Smooth muscle cell (in vitro differentiated cells): Measurements from ENCODE around the gene RIT1. TPM values are rescaled to one million over a fixed set of nuclear protein-coding genes. Genes with fewer than 3 reads are reported as not detected.

Experiments used
- DNase-seq: peaks from one replicate; lab custom pipeline; 2025; ENCODE audit not compliant: unreplicated experiment; lab: John Stamatoyannopoulos, UW
- H2AFZ ChIP-seq: fragments of 200-600 bp; sonication (generic); 2 replicates; pipeline ENCODE4 v1.6.0; 2016; ENCODE audit warnings: antibody characterized with exemption, low read depth, mild to moderate bottlenecking
- H3F3A ChIP-seq: fragments of 200-600 bp; sonication (generic); 2 replicates; pipeline ENCODE4 v1.6.0; 2017; ENCODE audit warnings: antibody characterized with exemption, low read depth
- H3K27ac ChIP-seq: fragments of 200-600 bp; sonication (generic); 2 replicates; pipeline ENCODE4 v1.5.1; 2016; ENCODE audit warnings: low read depth, mild to moderate bottlenecking
- H3K27me3 ChIP-seq: fragments of 200-600 bp; sonication (generic); 2 replicates; pipeline ENCODE4 v1.6.1; 2016; ENCODE audit warnings: low read depth, mild to moderate bottlenecking
- H3K36me3 ChIP-seq: fragments of 200-600 bp; sonication (generic); 2 replicates; pipeline ENCODE4 v1.5.1; 2016; ENCODE audit warnings: low read depth
- H3K4me1 ChIP-seq: fragments of 200-600 bp; sonication (generic); 2 replicates; pipeline ENCODE4 v1.5.1; 2016; ENCODE audit warnings: low read depth
- H3K4me2 ChIP-seq: fragments of 200-600 bp; sonication (generic); 2 replicates; pipeline ENCODE4 v1.6.0; 2016; ENCODE audit warnings: mild to moderate bottlenecking
- H3K4me3 ChIP-seq: fragments of 200-600 bp; sonication (generic); 2 replicates; pipeline ENCODE4 v1.5.1; 2016; ENCODE audit warnings: mild to moderate bottlenecking
- H3K79me2 ChIP-seq: fragments of 200-600 bp; sonication (generic); 2 replicates; pipeline ENCODE4 v1.6.0; 2016; ENCODE audit warnings: low read depth, mild to moderate bottlenecking
- H3K9ac ChIP-seq: fragments of 200-600 bp; sonication (generic); 2 replicates; pipeline ENCODE4 v1.6.0; 2016; ENCODE audit warnings: low read depth
- H3K9me3 ChIP-seq: fragments of 200-600 bp; sonication (generic); replicated peaks from 2 replicates; pipeline ENCODE4 v1.5.1; 2016; ENCODE audit warnings: low read depth
- H4K20me1 ChIP-seq: fragments of 200-600 bp; sonication (generic); 2 replicates; pipeline ENCODE4 v1.6.0; 2016; ENCODE audit warnings: low read depth
- WGBS: methylation state at CpG from one replicate; pipeline ENCODE4 v1.1.7; 2016; ENCODE audit warnings: low lambda C conversion rate; 5-methylcytosine and 5-hydroxymethylcytosine counted together
- polyA plus RNA-seq: library from polyadenylated mRNA; unstranded; fragments of >200 nt; fragmentation: Nextera tagmentation; extraction: Ambion mirVana; gene quantifications from 2 replicates; pipeline ENCODE4 v1.2.1, GENCODE V29; 2016
- total RNA-seq: library from RNA; depleted of rRNA; stranded (reverse); fragments of >200 nt; gene quantifications from 2 replicates; pipeline ENCODE4 v1.2.3, GENCODE V29; 2014
- TF ChIP-seq, protein P1 (sequence below): fragments of 200-600 bp; sonication (generic); IDR thresholded peaks from 2 replicates; pipeline ENCODE4 v1.5.1; 2017; ENCODE audit warnings: borderline replicate concordance, mild to moderate bottlenecking, antibody characterized with exemption; ENCODE audit not compliant: insufficient read depth, poor library complexity, severe bottlenecking

Gene RIT1
- total and polyA plus RNA-seq, 2 experiments from 2014 or later = 63.6 to 65.3 TPM

GRCh38 chr1:155942578-155943141, 31.5 kb upstream of the RIT1 start:
- DNase-seq = no peak
- TF ChIP-seq, protein P1, sequence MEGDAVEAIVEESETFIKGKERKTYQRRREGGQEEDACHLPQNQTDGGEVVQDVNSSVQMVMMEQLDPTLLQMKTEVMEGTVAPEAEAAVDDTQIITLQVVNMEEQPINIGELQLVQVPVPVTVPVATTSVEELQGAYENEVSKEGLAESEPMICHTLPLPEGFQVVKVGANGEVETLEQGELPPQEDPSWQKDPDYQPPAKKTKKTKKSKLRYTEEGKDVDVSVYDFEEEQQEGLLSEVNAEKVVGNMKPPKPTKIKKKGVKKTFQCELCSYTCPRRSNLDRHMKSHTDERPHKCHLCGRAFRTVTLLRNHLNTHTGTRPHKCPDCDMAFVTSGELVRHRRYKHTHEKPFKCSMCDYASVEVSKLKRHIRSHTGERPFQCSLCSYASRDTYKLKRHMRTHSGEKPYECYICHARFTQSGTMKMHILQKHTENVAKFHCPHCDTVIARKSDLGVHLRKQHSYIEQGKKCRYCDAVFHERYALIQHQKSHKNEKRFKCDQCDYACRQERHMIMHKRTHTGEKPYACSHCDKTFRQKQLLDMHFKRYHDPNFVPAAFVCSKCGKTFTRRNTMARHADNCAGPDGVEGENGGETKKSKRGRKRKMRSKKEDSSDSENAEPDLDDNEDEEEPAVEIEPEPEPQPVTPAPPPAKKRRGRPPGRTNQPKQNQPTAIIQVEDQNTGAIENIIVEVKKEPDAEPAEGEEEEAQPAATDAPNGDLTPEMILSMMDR = no peak
- H3K27ac ChIP-seq = no peak overlapping the region

DNA sequence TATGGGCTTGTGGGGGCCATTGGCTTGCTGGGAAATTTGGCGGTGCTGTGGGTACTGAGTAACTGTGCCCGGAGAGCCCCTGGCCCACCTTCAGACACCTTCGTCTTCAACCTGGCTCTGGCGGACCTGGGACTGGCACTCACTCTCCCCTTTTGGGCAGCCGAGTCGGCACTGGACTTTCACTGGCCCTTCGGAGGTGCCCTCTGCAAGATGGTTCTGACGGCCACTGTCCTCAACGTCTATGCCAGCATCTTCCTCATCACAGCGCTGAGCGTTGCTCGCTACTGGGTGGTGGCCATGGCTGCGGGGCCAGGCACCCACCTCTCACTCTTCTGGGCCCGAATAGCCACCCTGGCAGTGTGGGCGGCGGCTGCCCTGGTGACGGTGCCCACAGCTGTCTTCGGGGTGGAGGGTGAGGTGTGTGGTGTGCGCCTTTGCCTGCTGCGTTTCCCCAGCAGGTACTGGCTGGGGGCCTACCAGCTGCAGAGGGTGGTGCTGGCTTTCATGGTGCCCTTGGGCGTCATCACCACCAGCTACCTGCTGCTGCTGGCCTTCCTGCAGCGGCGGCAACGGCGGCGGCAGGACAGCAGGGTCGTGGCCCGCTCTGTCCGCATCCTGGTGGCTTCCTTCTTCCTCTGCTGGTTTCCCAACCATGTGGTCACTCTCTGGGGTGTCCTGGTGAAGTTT, 30.8 kb upstream of the RIT1 start:
- no peaks in the 10 kb centered on the region for H4K20me1 ChIP-seq
- H3K4me2 ChIP-seq = no peak overlapping the region
- H3K36me3 ChIP-seq = no peaks in the 10 kb centered on the region
- H2AFZ ChIP-seq = no peak overlapping the region
- no peak overlapping the region for H3K27ac ChIP-seq
- no peaks in the 10 kb centered on the region for H3K9me3 ChIP-seq
- H3K4me3 ChIP-seq = no peak overlapping the region
- H3K9ac ChIP-seq = no peak overlapping the region
- TF ChIP-seq, protein P1 = no peak
- no peak for DNase-seq
- H3K4me1 ChIP-seq = no peaks in the 10 kb centered on the region
- H3K27me3 ChIP-seq = no peaks in the 10 kb centered on the region
- 94% methylated on average over 29 of the region's 29 CpGs for WGBS
- H3K79me2 ChIP-seq = no peaks in the 10 kb centered on the region
- peaks cover 4% of the 10 kb centered on the region for H3F3A ChIP-seq

More at GRCh38 chr1:155942578-155943141, 31.5 kb upstream of the RIT1 start:
- Histone ChIP-seq H3K9me3 (no peaks in the 10 kb centered on the region), H2AFZ (no peak overlapping the region), H3F3A (peaks cover 7% of the 10 kb centered on the region), H3K4me1 (no peaks in the 10 kb centered on the region), H3K79me2 (no peaks in the 10 kb centered on the region), H3K27me3 (no peaks in the 10 kb centered on the region), H3K4me3 (no peak overlapping the region), H4K20me1 (no peaks in the 10 kb centered on the region), H3K4me2 (no peak overlapping the region), H3K9ac (no peak overlapping the region), H3K36me3 (no peaks in the 10 kb centered on the region)
- WGBS = 92% methylated on average over 11 of the region's 11 CpGs

DNA sequence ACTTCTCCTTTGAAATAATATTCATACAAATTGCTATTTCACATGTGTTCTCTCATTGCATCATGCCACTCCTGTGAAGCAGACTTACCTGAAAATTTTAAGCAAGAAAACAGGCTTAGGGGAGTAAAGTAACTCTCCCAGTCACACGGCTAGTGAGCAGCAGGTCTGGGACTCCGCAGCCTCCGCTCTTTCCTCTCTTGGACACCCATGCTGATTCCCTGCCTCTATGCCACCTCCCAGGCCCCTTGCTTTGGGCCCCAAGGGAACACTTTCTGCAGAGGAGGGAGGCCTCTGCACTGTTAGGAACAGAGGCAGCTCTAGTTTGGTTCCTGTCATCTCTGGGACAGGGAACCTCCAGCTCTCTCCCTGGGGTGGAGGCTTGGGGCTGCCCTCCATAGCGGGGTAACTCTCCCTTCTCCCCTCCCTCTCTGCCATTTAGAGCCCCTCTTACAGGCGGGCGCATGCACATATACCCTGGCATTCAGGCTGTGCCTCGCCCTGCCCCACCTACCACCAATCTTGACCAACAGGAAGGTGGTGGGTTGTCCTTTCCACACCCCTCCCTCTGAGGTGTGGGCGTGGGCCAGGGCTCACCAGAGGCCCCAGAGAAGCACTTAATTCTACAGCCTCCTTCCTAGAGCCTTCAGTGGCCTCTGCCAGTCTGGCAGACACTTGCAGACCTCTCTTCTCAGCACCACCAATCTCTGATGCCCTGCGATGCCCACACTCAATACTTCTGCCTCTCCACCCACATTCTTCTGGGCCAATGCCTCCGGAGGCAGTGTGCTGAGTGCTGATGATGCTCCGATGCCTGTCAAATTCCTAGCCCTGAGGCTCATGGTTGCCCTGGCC, 30.1 kb upstream of the RIT1 start, which contains the start of gene RXFP4:
TSS of gene RXFP4 (plus strand) at position 646 of the 852 bp plus-strand sequence. CDS start at position 718, 72 bp downstream.
- no peaks in the 10 kb centered on the region for H4K20me1 ChIP-seq
- H3K9me3 ChIP-seq = no peaks in the 10 kb centered on the region
- no peak within 1 kb of the TSS for H3K4me2 ChIP-seq
- H3K9ac ChIP-seq = no peak within 1 kb of the TSS
- H3K4me3 ChIP-seq = no peak within 1 kb of the TSS
- TF ChIP-seq, protein P1 = no peak
- H3F3A ChIP-seq = no peaks in the 10 kb centered on the region
- H3K79me2 ChIP-seq = no peaks in the 10 kb centered on the region
- H3K27ac ChIP-seq = no peak within 1 kb of the TSS
- no peak for DNase-seq
- no peaks in the 10 kb centered on the region for H3K4me1 ChIP-seq
- no peak within 1 kb of the TSS for H2AFZ ChIP-seq
- H3K36me3 ChIP-seq = no peaks in the 10 kb centered on the region
- no peaks in the 10 kb centered on the region for H3K27me3 ChIP-seq
- 79% methylated on average over 11 of the region's 11 CpGs for WGBS
